Neural crest cell (in vitro differentiated cells): ENCODE measurements around the gene KBTBD12. TPM values are rescaled to one million over a fixed set of nuclear protein-coding genes. Genes with fewer than 3 reads are reported as not detected.

Experiments
- DNase-seq: peaks from one replicate; pipeline ENCODE4 v3.0.0; 2021; ENCODE audit warnings: low read depth, mixed read lengths, low spot score
- H3K27ac Mint-ChIP-seq: one replicate; pipeline ENCODE4 v1.8.0; 2021; ENCODE audit warnings: mild to moderate bottlenecking, mixed read lengths; ENCODE audit not compliant: unreplicated experiment
- H3K27me3 Mint-ChIP-seq: 2 replicates; pipeline ENCODE4 v1.8.0; 2021; ENCODE audit warnings: low read depth, mild to moderate bottlenecking, mixed read lengths
- H3K36me3 Mint-ChIP-seq: 2 replicates; pipeline ENCODE4 v1.8.0; 2021; ENCODE audit warnings: low read depth, mild to moderate bottlenecking, mixed read lengths
- H3K4me1 Mint-ChIP-seq: 2 replicates; pipeline ENCODE4 v1.8.0; 2021; ENCODE audit warnings: mixed read lengths
- H3K4me3 Mint-ChIP-seq: one replicate; pipeline ENCODE4 v1.8.0; 2021; ENCODE audit warnings: mild to moderate bottlenecking, mixed read lengths
- H3K9me3 Mint-ChIP-seq: 2 replicates; pipeline ENCODE4 v1.8.0; 2021; ENCODE audit warnings: mixed read lengths
- total RNA-seq: library from RNA; stranded (reverse); gene quantifications from 2 replicates; pipeline ENCODE4 v1.2.1, GENCODE V29; 2021
- TF ChIP-seq, protein P1 (sequence below): fragments of 200-600 bp; sonication (generic); conservative IDR thresholded peaks from 2 replicates; pipeline ENCODE4 v1.5.0; 2021; ENCODE audit warnings: antibody characterized with exemption, mild to moderate bottlenecking

The KBTBD12 gene
- total RNA-seq, 1 donor from 2014 or later = not detected

DNA sequence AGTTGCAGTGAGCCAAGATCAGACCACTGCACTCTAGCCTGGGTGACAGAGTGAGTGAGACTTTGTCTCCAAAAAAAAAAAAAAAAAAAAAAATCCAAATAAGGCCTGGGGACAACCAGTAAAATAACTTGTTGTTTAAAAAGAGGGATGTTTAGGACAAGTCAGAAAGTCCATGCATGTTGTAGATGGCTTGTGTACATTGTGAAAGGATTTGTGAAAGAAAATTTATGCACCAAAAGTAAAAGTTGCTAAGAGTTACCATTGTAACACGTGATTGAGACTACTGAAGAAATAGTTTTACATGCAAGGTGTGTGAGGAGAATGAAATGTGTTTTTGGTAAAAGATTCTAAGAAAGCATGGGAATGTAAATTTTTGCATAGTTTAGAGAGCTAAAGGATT, 101.5 kb downstream of the KBTBD12 start:
- no peaks in the 10 kb centered on the region for H3K27me3 Mint-ChIP-seq
- no peak overlapping the region for H3K27ac Mint-ChIP-seq
- peaks cover 4% of the 10 kb centered on the region for H3K36me3 Mint-ChIP-seq
- peaks cover under 1% of the 10 kb centered on the region for H3K4me1 Mint-ChIP-seq
- no peak for DNase-seq
- H3K4me3 Mint-ChIP-seq = no peak overlapping the region
- H3K9me3 Mint-ChIP-seq = peaks cover 3% of the 10 kb centered on the region
- TF ChIP-seq, protein P1, sequence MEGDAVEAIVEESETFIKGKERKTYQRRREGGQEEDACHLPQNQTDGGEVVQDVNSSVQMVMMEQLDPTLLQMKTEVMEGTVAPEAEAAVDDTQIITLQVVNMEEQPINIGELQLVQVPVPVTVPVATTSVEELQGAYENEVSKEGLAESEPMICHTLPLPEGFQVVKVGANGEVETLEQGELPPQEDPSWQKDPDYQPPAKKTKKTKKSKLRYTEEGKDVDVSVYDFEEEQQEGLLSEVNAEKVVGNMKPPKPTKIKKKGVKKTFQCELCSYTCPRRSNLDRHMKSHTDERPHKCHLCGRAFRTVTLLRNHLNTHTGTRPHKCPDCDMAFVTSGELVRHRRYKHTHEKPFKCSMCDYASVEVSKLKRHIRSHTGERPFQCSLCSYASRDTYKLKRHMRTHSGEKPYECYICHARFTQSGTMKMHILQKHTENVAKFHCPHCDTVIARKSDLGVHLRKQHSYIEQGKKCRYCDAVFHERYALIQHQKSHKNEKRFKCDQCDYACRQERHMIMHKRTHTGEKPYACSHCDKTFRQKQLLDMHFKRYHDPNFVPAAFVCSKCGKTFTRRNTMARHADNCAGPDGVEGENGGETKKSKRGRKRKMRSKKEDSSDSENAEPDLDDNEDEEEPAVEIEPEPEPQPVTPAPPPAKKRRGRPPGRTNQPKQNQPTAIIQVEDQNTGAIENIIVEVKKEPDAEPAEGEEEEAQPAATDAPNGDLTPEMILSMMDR = no peak

- TF ChIP-seq, protein P1 = no peak
Observed at GRCh38 chr3:128021768-128022372, 106.8 kb downstream of the KBTBD12 start.

GRCh38 chr3:128033102-128033501, 118.1 kb downstream of the KBTBD12 start:
- no peak for DNase-seq
- H3K4me3 Mint-ChIP-seq = no peak overlapping the region
- H3K4me1 Mint-ChIP-seq = no peaks in the 10 kb centered on the region
- H3K27ac Mint-ChIP-seq = no peak overlapping the region
- peaks cover 15% of the 10 kb centered on the region for H3K27me3 Mint-ChIP-seq
- TF ChIP-seq, protein P1 = no peak
- H3K36me3 Mint-ChIP-seq = no peaks in the 10 kb centered on the region
- no peaks in the 10 kb centered on the region for H3K9me3 Mint-ChIP-seq

More at GRCh38 chr3:128021768-128022372, 106.8 kb downstream of the KBTBD12 start:
- DNase-seq = no peak
- Mint-ChIP-seq H3K4me1 (no peaks in the 10 kb centered on the region), H3K9me3 (no peaks in the 10 kb centered on the region), H3K4me3 (no peak overlapping the region), H3K27me3 (peaks cover 17% of the 10 kb centered on the region), H3K36me3 (no peaks in the 10 kb centered on the region), H3K27ac (peak overlapping the region; percentile 45)

- no peaks in the 10 kb centered on the region for H3K36me3 Mint-ChIP-seq
- DNase-seq = no peak
- peaks cover 36% of the 10 kb centered on the region for H3K27me3 Mint-ChIP-seq
- H3K4me3 Mint-ChIP-seq = no peak overlapping the region
- H3K27ac Mint-ChIP-seq = no peak overlapping the region
- H3K9me3 Mint-ChIP-seq = no peaks in the 10 kb centered on the region
- TF ChIP-seq, protein P1 = no peak
- H3K4me1 Mint-ChIP-seq = no peaks in the 10 kb centered on the region
Observed at GRCh38 chr3:128036119-128036518, 121.1 kb downstream of the KBTBD12 start.

Other genes starting within 250 kb of the KBTBD12 start
- 6.8 and 7.2 TPM in 2 replicates for gene ABTB1, start 242.3 kb upstream of the KBTBD12 start, total RNA-seq
- gene MGLL, start 92.7 kb upstream of the KBTBD12 start, total RNA-seq = 11.3 and 13.3 TPM in 2 replicates
- 181 and 184 TPM in 2 replicates for gene SEC61A1, start 137.2 kb downstream of the KBTBD12 start, total RNA-seq
- gene RUVBL1, start 208.6 kb downstream of the KBTBD12 start, total RNA-seq = 92.4 and 93.1 TPM in 2 replicates
- 20.2 and 23.4 TPM in 2 replicates for gene EEFSEC, start 238.2 kb downstream of the KBTBD12 start, total RNA-seq